ENCODE results near the gene NR2F1-AS1. TPM values are rescaled to one million over a fixed set of nuclear protein-coding genes. Genes with fewer than 3 reads are reported as not detected.
A peak's percentile ranks its signal among the peaks of the same experiment; 100 is the strongest.

Gene NR2F1-AS1
- total and polyA plus RNA-seq, 2 experiments from 2014 or later, result 0.45 to 0.49 TPM

DNA sequence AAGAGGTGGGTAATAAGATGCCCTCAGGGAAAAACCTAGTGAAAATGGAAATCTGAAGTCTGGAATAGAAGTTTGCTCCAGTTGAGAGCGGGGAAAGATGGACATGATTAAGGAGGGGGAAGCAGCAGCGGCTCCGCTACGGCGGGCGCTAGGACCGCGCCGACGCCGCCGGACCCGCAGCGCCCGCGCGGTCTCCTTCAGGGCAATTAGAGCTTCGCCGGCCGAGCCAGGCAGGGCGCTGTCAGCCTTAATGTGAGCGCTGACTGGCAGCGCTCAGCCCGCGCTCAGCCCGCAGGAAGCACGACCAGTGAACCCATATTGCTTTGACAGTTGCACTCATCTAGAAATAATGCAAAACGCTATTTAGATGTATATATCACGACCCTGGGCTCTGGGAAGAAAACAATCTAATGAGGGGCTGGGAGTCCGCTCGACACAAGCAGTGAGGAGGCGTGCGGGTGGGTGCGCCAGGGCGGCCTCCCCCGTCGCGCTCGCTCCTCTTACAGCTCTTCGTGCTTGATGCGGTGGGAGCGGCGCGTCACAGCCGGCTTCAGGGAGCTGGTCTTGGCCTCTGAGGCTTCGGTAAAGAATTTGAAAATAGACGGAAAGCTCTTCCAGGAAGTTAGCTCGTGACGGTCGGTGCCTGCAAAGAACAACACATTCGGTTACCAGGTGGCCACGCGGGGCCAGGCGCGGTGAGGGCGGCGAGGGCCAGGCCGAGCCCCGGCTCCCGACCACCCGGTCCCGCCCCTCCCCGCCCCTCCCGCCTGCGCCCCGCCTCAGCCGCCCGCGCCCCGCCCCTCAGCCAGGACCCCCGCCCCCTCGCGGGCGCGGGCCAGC is 39.7 kb upstream of the NR2F1-AS1 start:
- peak; percentile 69 to 85 for DNase-seq (ENCODE audit: low read depth in 1 of 2, low spot score in 1 of 2)
- TF ChIP-seq, protein P1, sequence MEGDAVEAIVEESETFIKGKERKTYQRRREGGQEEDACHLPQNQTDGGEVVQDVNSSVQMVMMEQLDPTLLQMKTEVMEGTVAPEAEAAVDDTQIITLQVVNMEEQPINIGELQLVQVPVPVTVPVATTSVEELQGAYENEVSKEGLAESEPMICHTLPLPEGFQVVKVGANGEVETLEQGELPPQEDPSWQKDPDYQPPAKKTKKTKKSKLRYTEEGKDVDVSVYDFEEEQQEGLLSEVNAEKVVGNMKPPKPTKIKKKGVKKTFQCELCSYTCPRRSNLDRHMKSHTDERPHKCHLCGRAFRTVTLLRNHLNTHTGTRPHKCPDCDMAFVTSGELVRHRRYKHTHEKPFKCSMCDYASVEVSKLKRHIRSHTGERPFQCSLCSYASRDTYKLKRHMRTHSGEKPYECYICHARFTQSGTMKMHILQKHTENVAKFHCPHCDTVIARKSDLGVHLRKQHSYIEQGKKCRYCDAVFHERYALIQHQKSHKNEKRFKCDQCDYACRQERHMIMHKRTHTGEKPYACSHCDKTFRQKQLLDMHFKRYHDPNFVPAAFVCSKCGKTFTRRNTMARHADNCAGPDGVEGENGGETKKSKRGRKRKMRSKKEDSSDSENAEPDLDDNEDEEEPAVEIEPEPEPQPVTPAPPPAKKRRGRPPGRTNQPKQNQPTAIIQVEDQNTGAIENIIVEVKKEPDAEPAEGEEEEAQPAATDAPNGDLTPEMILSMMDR (IDR thresholded peaks at IDR 0.05; ENCODE audit: low read depth, low read length), result peak; percentile 12
- peak overlapping the region; percentile 54 for H3K4me3 ChIP-seq
- H3K9me3 ChIP-seq (ENCODE audit: low read depth), result no peaks in the 10 kb centered on the region
- peaks cover 83% of the 10 kb centered on the region for H3K27me3 ChIP-seq
- H3K4me1 ChIP-seq (ENCODE audit: low read depth), result no peaks in the 10 kb centered on the region
- H3K27ac ChIP-seq, result no peak overlapping the region
- H3K36me3 ChIP-seq, result no peaks in the 10 kb centered on the region

DNA sequence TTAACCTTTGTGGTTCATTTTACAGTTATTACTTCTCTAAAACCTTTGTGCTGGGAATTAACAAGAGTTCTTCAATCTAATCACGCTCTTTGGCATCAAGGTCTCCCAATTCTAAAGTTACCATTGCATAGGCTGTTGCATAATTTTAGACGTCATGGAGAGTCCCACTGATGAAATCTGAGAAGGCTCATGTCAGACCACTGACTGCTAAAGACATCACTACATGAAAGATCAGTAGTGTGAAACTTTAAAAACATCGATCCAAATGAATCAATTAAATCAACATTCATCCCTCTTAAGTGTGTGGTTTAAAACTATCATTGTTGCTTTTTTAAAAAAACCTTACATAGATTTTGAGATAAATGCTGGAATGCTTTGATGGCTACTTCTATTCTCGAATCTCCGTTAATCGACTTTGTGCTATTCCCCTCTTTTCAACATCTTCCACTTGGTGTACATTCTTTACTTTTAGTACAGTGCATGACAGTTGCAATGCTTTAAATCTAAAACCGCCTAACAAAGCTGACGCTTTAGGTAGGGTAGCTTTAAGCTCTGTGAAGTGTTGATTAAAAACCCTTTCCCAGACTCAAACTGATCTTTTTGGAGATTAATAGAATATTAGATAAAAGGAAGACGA is 35.6 kb upstream of the NR2F1-AS1 start:
- TF ChIP-seq, protein P1 (IDR thresholded peaks at IDR 0.05; ENCODE audit: low read depth, low read length), result no peak
- Histone ChIP-seq H3K9me3 (ENCODE audit: low read depth) (no peaks in the 10 kb centered on the region), H3K27ac (no peak overlapping the region), H3K4me1 (ENCODE audit: low read depth) (no peaks in the 10 kb centered on the region), H3K27me3 (peaks cover 89% of the 10 kb centered on the region), H3K4me3 (no peak overlapping the region), H3K36me3 (no peaks in the 10 kb centered on the region)
- no peak for DNase-seq (ENCODE audit: low read depth in 1 of 2, low spot score in 1 of 2)

DNA sequence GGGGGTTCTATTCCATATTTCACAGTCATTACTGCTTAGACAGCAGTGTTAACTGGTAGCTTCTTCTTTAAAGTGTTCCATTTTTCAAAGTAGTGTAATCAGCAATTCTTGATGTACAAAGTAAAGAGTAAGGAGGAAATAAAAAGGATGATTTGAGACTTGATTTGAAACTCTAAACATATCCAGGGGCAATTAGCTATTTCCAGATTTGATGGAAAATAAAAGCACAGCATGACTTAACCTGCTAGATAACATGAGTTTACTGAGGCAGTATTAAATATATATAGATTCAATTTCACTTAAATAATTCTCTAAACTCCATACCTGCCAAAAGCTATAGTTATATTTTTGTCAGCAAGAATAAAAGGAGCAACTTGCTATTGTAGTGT is 31.8 kb upstream of the NR2F1-AS1 start:
- peaks cover 100% of the 10 kb centered on the region for H3K27me3 ChIP-seq
- no peaks in the 10 kb centered on the region for H3K4me1 ChIP-seq (ENCODE audit: low read depth)
- no peak overlapping the region for H3K4me3 ChIP-seq
- H3K36me3 ChIP-seq, result no peaks in the 10 kb centered on the region
- no peak for DNase-seq (ENCODE audit: low read depth in 1 of 2, low spot score in 1 of 2)
- H3K9me3 ChIP-seq (ENCODE audit: low read depth), result no peaks in the 10 kb centered on the region
- no peak overlapping the region for H3K27ac ChIP-seq
- TF ChIP-seq, protein P1 (IDR thresholded peaks at IDR 0.05; ENCODE audit: low read depth, low read length), result no peak

DNA sequence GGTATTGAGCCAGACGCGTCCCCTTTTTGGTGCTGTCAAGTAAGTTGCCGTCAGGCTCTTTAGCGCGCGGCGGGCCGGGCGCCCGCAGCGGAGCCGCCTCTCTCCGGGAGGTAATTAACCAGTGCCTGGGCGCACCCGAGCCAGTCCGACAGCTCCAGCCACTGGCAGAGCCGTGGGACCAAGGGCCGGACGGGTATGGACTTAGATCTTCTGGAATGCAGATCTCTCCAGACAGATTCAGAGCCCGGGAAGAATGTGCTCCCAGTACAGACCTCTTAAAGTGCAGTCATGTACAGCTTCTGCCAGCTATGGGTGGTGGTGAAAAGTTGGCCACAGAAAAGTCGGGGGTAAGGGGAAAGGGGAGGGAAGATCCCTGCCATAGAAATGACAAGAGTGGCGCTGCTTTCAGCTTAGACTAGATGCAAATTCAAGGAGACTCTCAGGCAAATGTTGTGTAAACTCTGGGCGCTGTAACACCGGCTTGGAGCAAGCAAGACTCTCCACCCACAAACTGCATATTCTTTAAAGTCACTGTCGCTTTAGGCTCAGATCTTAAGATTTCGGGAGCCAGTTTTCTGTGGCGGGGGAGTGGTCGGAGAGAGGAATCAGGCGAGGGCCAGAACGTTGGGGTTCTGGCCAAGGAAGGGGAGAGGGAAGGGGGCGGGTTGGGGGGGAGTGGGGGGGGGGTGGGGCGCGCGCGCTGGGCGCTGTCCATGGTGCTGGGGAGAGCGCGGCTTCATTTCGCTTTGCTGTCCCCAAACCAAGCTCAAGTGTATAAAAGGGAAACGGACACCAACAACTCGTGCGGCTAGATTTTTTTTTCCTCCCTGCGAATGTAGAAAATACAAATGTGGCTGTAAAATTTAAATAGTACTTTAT is 31.2 kb upstream of the NR2F1-AS1 start:
- TF ChIP-seq, protein P1 (IDR thresholded peaks at IDR 0.05; ENCODE audit: low read depth, low read length), result no peak
- Histone ChIP-seq H3K27me3 (peaks cover 100% of the 10 kb centered on the region), H3K4me3 (no peak overlapping the region), H3K9me3 (ENCODE audit: low read depth) (no peaks in the 10 kb centered on the region), H3K27ac (no peak overlapping the region), H3K4me1 (ENCODE audit: low read depth) (no peaks in the 10 kb centered on the region), H3K36me3 (no peaks in the 10 kb centered on the region)
- DNase-seq (ENCODE audit: low read depth in 1 of 2, low spot score in 1 of 2), result peak in 1 of 2 donors; percentile 52

DNA sequence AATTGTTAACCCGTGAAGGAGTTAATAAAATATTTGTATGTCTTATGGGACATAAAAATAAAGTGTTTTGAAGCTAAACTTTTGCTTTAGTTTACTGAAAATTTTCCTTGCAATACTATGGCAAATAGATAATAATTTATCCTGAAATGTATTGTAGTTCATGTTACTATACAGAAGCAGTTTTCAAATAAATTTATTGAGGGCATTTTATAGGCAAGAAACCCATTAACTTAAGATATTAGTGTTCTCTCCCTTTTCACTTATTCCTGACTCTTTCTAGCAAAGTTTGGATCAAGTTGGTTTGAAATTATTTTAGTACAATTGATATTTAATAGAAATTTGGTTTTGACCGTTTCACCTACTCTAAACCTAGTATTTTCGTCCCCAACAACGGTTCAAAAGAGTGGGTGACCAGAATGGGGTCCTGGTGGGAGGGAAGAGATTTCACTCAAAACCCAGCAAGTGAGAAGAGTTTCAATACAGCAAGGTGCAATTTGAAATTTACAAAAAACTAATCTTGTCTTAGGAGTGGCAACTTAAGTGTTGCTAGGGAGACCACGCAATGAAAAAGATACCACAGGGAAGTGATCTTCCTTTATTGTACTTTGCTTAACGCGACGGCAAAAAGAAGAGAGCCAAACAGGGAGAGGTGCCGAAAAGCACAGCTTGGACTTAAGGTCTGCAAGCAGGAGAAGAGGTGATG is 30.4 kb upstream of the NR2F1-AS1 start:
- no peak overlapping the region for H3K4me3 ChIP-seq
- no peaks in the 10 kb centered on the region for H3K4me1 ChIP-seq (ENCODE audit: low read depth)
- no peak overlapping the region for H3K27ac ChIP-seq
- no peak for DNase-seq (ENCODE audit: low read depth in 1 of 2, low spot score in 1 of 2)
- TF ChIP-seq, protein P1 (IDR thresholded peaks at IDR 0.05; ENCODE audit: low read depth, low read length), result no peak
- H3K27me3 ChIP-seq, result peaks cover 100% of the 10 kb centered on the region
- no peaks in the 10 kb centered on the region for H3K9me3 ChIP-seq (ENCODE audit: low read depth)
- H3K36me3 ChIP-seq, result no peaks in the 10 kb centered on the region

All from cardiac muscle cell (in vitro differentiated cells and primary cell).